C4-2B (cell line): Measurements from ENCODE around the gene MYO9B.

Experiments
- CTCF ChIP-seq: fragments of 450-650 bp; conservative IDR thresholded peaks from 2 replicates; pipeline ENCODE4 v1.5.1; 2017; ENCODE audit warnings: mild to moderate bottlenecking
- ZFX ChIP-seq: fragments of 450-650 bp; IDR thresholded peaks from 2 replicates; pipeline ENCODE4 v1.6.1; 2017

GRCh38 chr19:17107546-17108452 lies 32.2 kb downstream of the MYO9B start:
- no peak for TF ChIP-seq CTCF
- TF ChIP-seq ZFX = no peak
